GM18502 (cell line): ENCODE results near the gene ZBBX.

ENCODE experiments used
- ATAC-seq: cut with Tn5 transposase; IDR thresholded peaks from one replicate; pipeline ENCODE4 v1.9.1; 2021; ENCODE audit warnings: mild to moderate bottlenecking; ENCODE audit not compliant: unreplicated experiment, poor library complexity

Gene ZBBX

GRCh38 chr3:167318306-167318705 is 61.8 kb downstream of the ZBBX start:
- ATAC-seq, result no peak

DNA sequence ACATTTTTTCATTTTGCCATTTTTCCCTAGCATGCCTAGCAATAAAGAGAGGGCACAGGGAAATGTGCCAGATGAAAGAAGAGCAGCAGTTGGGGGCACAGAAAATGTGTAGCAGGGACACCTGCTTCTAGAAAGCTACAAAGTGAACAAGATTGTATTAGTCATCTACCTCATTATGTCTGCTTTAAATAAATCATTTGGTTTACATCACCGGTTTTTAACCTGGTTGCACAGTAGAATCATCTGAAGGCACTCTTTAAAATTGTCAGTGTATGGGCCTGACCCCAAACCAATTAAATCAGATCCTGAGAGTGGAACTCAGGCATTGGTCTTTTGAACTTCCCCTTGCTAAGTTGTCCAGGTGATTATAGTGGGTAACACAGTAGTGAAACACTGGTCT is 73.8 kb downstream of the ZBBX start:
- no peak for ATAC-seq

GRCh38 chr3:167305340-167305890 is 74.7 kb downstream of the ZBBX start:
- no peak for ATAC-seq

DNA sequence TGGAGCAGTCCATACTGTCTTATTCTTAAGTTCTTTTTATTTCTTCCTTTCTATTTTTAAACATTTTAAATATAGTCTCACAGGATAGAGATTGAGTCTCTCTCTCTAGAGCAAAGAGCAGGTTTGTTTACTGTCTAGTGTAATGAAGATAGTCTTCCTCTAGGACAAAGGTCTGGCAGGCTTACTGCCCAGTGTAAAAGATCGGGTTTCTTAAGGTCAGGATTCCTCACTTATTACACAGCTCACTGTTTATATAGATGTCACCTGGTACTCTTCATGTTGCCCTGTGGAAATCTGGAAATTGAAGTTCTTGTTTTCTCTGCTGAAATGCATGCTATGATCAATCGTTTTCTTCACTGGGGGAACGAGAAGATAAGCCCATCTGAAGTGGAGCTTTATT is 76.0 kb downstream of the ZBBX start:
- no peak for ATAC-seq

DNA sequence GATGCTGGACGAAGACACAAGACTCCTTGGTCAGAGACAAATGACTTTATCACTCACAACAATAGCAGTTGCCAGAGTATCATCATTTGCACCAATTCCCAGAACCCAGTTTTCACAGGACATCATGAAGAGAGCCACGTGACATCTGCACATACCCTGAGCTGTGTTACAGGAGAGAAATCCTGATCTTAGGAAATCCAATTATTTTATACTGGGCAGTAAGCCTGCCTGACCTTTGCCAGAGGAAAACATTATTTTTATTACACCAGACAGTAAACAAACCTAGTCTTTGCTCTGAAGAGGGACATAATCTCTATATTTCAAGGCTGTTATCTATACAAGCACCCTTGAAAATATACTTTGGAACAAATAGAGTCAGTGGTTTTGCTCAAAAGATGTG is 77.4 kb downstream of the ZBBX start:
- no peak for ATAC-seq

GRCh38 chr3:167300207-167300606 is 79.9 kb downstream of the ZBBX start:
- no peak for ATAC-seq

GRCh38 chr3:167289435-167289834 is 90.7 kb downstream of the ZBBX start:
- no peak for ATAC-seq

DNA sequence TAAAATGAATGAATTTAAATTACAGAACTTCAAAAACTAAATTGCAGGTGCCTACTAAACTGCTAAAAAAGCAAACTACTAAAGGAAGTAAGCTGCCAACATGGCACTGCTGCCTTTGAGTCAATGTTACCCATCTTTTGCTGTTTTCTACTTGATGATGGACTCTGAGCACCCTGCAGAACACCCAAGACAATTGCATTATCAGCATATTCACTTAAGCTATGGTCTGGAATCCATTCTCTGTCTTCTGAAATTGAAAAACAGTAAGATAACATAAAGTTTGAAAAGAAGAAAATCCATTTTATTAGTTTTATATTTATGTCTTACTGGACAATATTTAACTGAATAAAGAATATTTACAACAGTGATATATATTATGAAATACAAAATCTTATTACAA is 91.4 kb downstream of the ZBBX start:
- no peak for ATAC-seq

DNA sequence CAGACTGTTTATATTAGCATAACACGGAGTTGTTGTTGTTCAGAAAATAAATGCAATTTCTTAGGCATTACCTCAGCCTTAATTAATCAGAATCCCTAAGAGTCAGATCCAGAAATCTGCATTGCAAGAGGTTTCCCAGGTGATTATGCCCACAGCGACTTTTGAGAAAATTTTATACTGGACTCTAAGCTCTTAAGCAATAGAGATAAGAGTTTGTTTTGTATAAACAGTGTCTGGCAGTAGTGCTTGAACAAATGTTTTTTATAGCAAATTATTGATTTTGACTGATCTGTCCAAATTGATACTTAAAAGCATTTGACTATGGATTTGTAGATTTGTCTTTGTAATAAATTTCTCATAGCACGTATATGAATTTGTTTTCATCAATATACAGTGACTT is 92.8 kb downstream of the ZBBX start:
- ATAC-seq, result no peak

GRCh38 chr3:167274141-167274874 is 105.8 kb downstream of the ZBBX start:
- no peak for ATAC-seq

GRCh38 chr3:167253037-167253436 is 127.1 kb downstream of the ZBBX start:
- no peak for ATAC-seq

GRCh38 chr3:167251678-167252077 is 128.4 kb downstream of the ZBBX start:
- no peak for ATAC-seq

DNA sequence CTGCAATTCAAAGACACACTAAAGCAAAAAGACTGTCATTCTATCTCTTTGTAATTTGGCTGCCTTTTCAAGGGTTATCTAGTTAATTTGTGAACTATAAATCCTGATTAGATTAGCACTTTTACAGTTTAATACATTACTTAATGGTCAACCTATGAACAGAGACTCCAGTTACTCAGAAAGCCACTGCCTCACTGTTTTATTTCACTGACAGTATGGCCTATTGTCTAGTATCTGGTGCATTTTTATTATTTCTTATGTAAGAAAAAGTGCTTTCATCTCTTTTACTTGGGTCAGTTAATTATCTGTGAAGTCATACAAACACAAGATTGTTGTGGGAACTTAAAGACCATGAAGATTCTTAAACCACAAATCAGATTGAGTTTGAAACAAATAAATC is 133.8 kb downstream of the ZBBX start:
- ATAC-seq, result no peak

- no peak for ATAC-seq
These were observed 138.8 kb downstream of the ZBBX start for GRCh38 chr3:167241048-167241845.

DNA sequence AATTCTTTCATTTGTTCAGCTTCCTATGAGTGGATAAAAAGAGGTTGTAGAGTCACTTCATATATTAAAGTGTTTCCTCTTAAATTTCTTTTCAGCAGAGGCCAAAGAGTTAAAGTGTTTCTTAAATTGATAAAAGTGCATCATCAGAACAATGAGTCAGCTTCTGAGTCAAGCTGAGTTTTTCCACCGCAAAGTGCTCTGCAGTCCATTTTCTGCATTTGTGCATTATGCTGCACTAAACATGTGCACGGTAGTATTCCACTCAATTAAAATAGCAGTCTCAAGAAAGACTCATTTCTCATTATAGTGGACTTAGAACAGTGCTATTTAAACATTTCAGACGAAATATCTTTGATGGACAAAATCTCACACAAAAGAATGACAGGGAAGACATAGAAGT is 152.0 kb downstream of the ZBBX start:
- ATAC-seq, result no peak

GRCh38 chr3:167225821-167226220 is 154.3 kb downstream of the ZBBX start:
- no peak for ATAC-seq

GRCh38 chr3:167209011-167209410 is 171.1 kb downstream of the ZBBX start:
- no peak for ATAC-seq

GRCh38 chr3:167203062-167203461 is 177.0 kb downstream of the ZBBX start:
- ATAC-seq, result no peak

DNA sequence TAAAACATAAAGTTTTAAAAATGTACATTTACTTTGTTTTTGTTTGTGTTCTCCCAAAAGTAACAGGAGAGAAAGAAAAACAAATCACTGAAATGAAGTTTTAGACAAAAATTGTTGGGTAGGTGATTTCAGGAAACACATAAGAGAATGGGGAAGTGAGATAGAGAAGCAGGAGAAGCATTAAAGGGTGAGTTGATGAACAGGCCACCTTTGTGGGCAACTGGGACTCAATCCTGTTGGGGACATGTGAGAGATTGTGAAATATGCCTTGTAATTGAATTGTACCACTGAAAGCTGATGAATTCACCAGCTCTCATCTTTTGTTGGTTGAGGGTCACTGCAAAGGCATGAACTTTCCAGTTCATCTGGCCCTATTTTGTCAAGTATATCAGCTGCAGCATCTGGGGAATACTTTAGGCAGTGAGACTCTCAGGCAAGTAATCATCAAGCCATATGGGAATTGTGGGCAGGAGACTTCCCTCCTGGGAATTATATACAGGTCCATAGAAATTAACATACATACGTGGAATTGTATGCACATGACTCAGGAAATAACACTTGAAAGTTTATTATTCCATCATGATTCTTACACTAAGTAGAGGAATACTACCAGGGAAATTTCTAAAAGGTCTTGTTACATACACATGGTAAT is 181.0 kb downstream of the ZBBX start:
- ATAC-seq, result no peak
